HEK293 (cell line): ENCODE measurements around the gene DNAJB1.
A peak's percentile ranks its signal among the peaks of the same experiment; 100 is the strongest.

Experiments used
- CTCF ChIA-PET: fragments of 350-600 bp; formaldehyde crosslinking; extraction: SDS; loops from one replicate; lab custom pipeline; 2021; ENCODE audit warnings: antibody characterized with exemption; lab: Yijun Ruan, JAX
- POLR2A ChIA-PET: fragments of 300-600 bp; formaldehyde crosslinking; extraction: SDS; loops from one replicate; lab custom pipeline; 2020; ENCODE audit warnings: antibody characterized with exemption, inconsistent platforms; lab: Yijun Ruan, JAX
- H3K27ac ChIP-seq: fragments of 200-500 bp; sonication (Bioruptor generic); 2 replicates; pipeline ENCODE4 v1.5.1; 2014; ENCODE audit warnings: low read depth, low read length, control low read depth, inconsistent platforms; ENCODE audit errors: extremely low read depth
- H3K36me3 ChIP-seq, 2 experiments: fragments of 200-500 bp in 1 of 2; sonication (Bioruptor generic) in 1 of 2; 1 replicate in 1 of 2; 2 replicates in 1 of 2; pipeline ENCODE4 v1.5.1; 2014 to 2017; ENCODE audit warnings: inconsistent platforms in 2 of 2, low read length in 2 of 2; ENCODE audit not compliant: control insufficient read depth in 2 of 2, insufficient read depth in 1 of 2
- H3K4me1 ChIP-seq: fragments of 200-500 bp; sonication (Bioruptor generic); 2 replicates; pipeline ENCODE4 v1.5.1; 2014; ENCODE audit warnings: mild to moderate bottlenecking, low read length, inconsistent platforms; ENCODE audit not compliant: control insufficient read depth, insufficient read depth
- H3K4me3 ChIP-seq: 2 replicates; pipeline ENCODE4 v1.5.1; 2011; ENCODE audit warnings: low read depth, mild to moderate bottlenecking, control low read depth, low read length, moderate library complexity
- H3K9me3 ChIP-seq: fragments of 200-500 bp; sonication (Bioruptor generic); 2 replicates; pipeline ENCODE4 v1.5.1; 2014; ENCODE audit warnings: low read depth, low read length, inconsistent platforms; ENCODE audit not compliant: control insufficient read depth, insufficient read depth
- BCL6B ChIP-seq: fragments of 450-650 bp; formaldehyde crosslinking; IDR thresholded peaks from 2 replicates; pipeline ENCODE4 v1.5.1; 2017; ENCODE audit warnings: missing biosample characterization, missing genetic modification characterization
- FEZF1 ChIP-seq: fragments of 450-650 bp; formaldehyde crosslinking; IDR thresholded peaks from 2 replicates; pipeline ENCODE4 v1.5.1; 2016; ENCODE audit warnings: missing biosample characterization, missing genetic modification characterization
- HOXA7 ChIP-seq: sonication (generic); formaldehyde crosslinking; IDR thresholded peaks from 2 replicates; pipeline ENCODE4 v1.8.1; 2022; ENCODE audit warnings: missing genetic modification reagents, borderline replicate concordance
- IKZF3 ChIP-seq: fragments of 450-650 bp; IDR thresholded peaks from 2 replicates; pipeline ENCODE4 v1.5.0; 2018; ENCODE audit warnings: missing biosample characterization, mild to moderate bottlenecking, missing genetic modification characterization, moderate library complexity
- KLF17 ChIP-seq: fragments of 450-650 bp; formaldehyde crosslinking; IDR thresholded peaks from 2 replicates; pipeline ENCODE4 v1.5.1; 2016; ENCODE audit warnings: missing biosample characterization, missing genetic modification characterization
- KLF9 ChIP-seq: fragments of 450-650 bp; formaldehyde crosslinking; IDR thresholded peaks from 2 replicates; pipeline ENCODE4 v1.5.1; 2016; ENCODE audit warnings: missing biosample characterization, missing genetic modification characterization, low read depth
- PRDM1 ChIP-seq: fragments of 450-650 bp; formaldehyde crosslinking; IDR thresholded peaks from 2 replicates; pipeline ENCODE4; 2016; ENCODE audit warnings: missing biosample characterization, missing genetic modification characterization
- REST ChIP-seq: fragments of 450-650 bp; formaldehyde crosslinking; IDR thresholded peaks from 2 replicates; pipeline ENCODE4 v1.5.1; 2016; ENCODE audit warnings: missing biosample characterization, missing genetic modification characterization
- TCF7L2 ChIP-seq: IDR thresholded peaks from 2 replicates; pipeline ENCODE4 v1.6.1; 2011; ENCODE audit warnings: low read depth, mild to moderate bottlenecking, inconsistent platforms, low read length, moderate library complexity, borderline replicate concordance
- ZBTB48 ChIP-seq: fragments of 450-650 bp; formaldehyde crosslinking; IDR thresholded peaks from 2 replicates; pipeline ENCODE4 v1.5.1; 2016; ENCODE audit warnings: missing biosample characterization, missing genetic modification characterization
- ZBTB49 ChIP-seq: fragments of 450-650 bp; formaldehyde crosslinking; IDR thresholded peaks from 2 replicates; pipeline ENCODE4 v1.5.1; 2016; ENCODE audit warnings: missing biosample characterization, missing genetic modification characterization, low read depth
- ZNF132 ChIP-seq: fragments of 450-650 bp; formaldehyde crosslinking; IDR thresholded peaks from 2 replicates; pipeline ENCODE4 v1.5.1; 2017; ENCODE audit warnings: missing biosample characterization, missing genetic modification characterization, borderline replicate concordance
- ZNF140 ChIP-seq: fragments of 450-650 bp; formaldehyde crosslinking; IDR thresholded peaks from 2 replicates; pipeline ENCODE4 v1.5.1; 2016; ENCODE audit warnings: missing biosample characterization, missing genetic modification characterization
- ZNF18 ChIP-seq: fragments of 450-650 bp; formaldehyde crosslinking; IDR thresholded peaks from 2 replicates; pipeline ENCODE4 v1.5.1; 2016; ENCODE audit warnings: missing biosample characterization, missing genetic modification characterization
- ZNF341 ChIP-seq: fragments of 450-650 bp; formaldehyde crosslinking; IDR thresholded peaks from 2 replicates; pipeline ENCODE4; 2016; ENCODE audit warnings: low read depth, missing biosample characterization, missing genetic modification characterization
- ZNF391 ChIP-seq: fragments of 450-650 bp; formaldehyde crosslinking; IDR thresholded peaks from 2 replicates; pipeline ENCODE4 v1.5.1; 2016; ENCODE audit warnings: low read depth, missing biosample characterization, missing genetic modification characterization, borderline replicate concordance
- ZNF48 ChIP-seq: fragments of 450-650 bp; formaldehyde crosslinking; IDR thresholded peaks from 2 replicates; pipeline ENCODE4 v1.5.1; 2016; ENCODE audit warnings: missing biosample characterization, missing genetic modification characterization
- ZNF529 ChIP-seq: fragments of 450-650 bp; formaldehyde crosslinking; IDR thresholded peaks from 2 replicates; pipeline ENCODE4 v1.5.1; 2017; ENCODE audit warnings: missing genetic modification characterization, missing biosample characterization; ENCODE audit not compliant: insufficient replicate concordance
- ZNF548 ChIP-seq: fragments of 450-650 bp; formaldehyde crosslinking; IDR thresholded peaks from 2 replicates; pipeline ENCODE4 v1.5.1; 2016; ENCODE audit warnings: missing biosample characterization, missing genetic modification characterization
- ZNF558 ChIP-seq: fragments of 450-650 bp; formaldehyde crosslinking; IDR thresholded peaks from 2 replicates; pipeline ENCODE4 v1.5.1; 2016; ENCODE audit warnings: missing biosample characterization, missing genetic modification characterization
- ZNF624 ChIP-seq: fragments of 450-650 bp; formaldehyde crosslinking; IDR thresholded peaks from 2 replicates; pipeline ENCODE4 v1.5.1; 2017; ENCODE audit warnings: missing biosample characterization, missing genetic modification characterization
- ZNF626 ChIP-seq: fragments of 450-650 bp; sonication (Bioruptor Pico); formaldehyde crosslinking; IDR thresholded peaks from 2 replicates; pipeline ENCODE4 v1.5.1; 2018; ENCODE audit warnings: missing biosample characterization, missing genetic modification characterization, inconsistent platforms
- ZNF692 ChIP-seq: fragments of 450-650 bp; formaldehyde crosslinking; IDR thresholded peaks from 2 replicates; pipeline ENCODE4 v1.5.1; 2016; ENCODE audit warnings: missing biosample characterization, missing genetic modification characterization
- ZSCAN18 ChIP-seq: fragments of 450-650 bp; formaldehyde crosslinking; IDR thresholded peaks from 2 replicates; pipeline ENCODE4 v1.5.1; 2016; ENCODE audit warnings: missing biosample characterization, missing genetic modification characterization

Gene DNAJB1

GRCh38 chr19:14554382-14554812 lies 36.2 kb upstream of the DNAJB1 start:
- POLR2A ChIA-PET: interaction anchor here (0.7 to 1.8 kb wide), 5 partner anchors 8 to 37 kb away, joined by 3 to 6 read pairs (median 4); partner anchors contain the start of gene DNAJB1
- Histone ChIP-seq H3K36me3 (peaks cover 0 to 4% of the 10 kb centered on the region in 2 experiments; a peak in 2 of 3 replicates), H3K9me3 (no peaks in the 10 kb centered on the region), H3K4me1 (peaks cover 8% of the 10 kb centered on the region; the same call in 1 of the 2 replicates), H3K4me3 (no peak overlapping the region), H3K27ac (peak overlapping the region; percentile 17; the same call in 1 of the 2 replicates)
- CTCF ChIA-PET: interaction anchor here (0.5 to 5.0 kb wide), 6 partner anchors 10 to 92 kb away, joined by 3 to 37 read pairs (median 5); no protein-coding TSS in a partner anchor
- TF ChIP-seq ZNF624 (tag by site-specific recombination) (no peak), ZSCAN18 (tag by site-specific recombination) (no peak), FEZF1 (tag by site-specific recombination) (no peak), IKZF3 (no peak), ZNF18 (tag by site-specific recombination) (no peak), ZNF140 (peak; percentile 94), ZNF692 (no peak), REST (tag by site-specific recombination) (no peak), ZNF48 (no peak), ZNF626 (tag by site-specific recombination) (no peak), ZNF341 (tag by site-specific recombination) (peak; percentile 94), ZBTB49 (no peak), TCF7L2 (no peak), PRDM1 (tag by site-specific recombination) (peak; percentile 10; the same call in 1 of the 2 replicates), BCL6B (tag by site-specific recombination) (no peak), HOXA7 (no peak), ZBTB48 (tag by site-specific recombination) (no peak), ZNF132 (tag by site-specific recombination) (no peak), KLF9 (tag by site-specific recombination) (peak; percentile 86), ZNF548 (tag by site-specific recombination) (no peak), ZNF391 (no peak), ZNF529 (no peak), KLF17 (tag by site-specific recombination) (no peak), ZNF558 (tag by site-specific recombination) (no peak)
